Activated CD8-positive, alpha-beta memory T cell treated with anti-CD3 and anti-CD28 coated beads, Interleukin-2, amount 50 U/mL, for 24 hours (primary cell): ENCODE measurements around the gene TRIM9.

Experiments used
- DNase-seq: peaks from one replicate; pipeline ENCODE4 v3.0.0-alpha.2; 2020; ENCODE audit errors: extremely low read depth

TRIM9 gene

DNA sequence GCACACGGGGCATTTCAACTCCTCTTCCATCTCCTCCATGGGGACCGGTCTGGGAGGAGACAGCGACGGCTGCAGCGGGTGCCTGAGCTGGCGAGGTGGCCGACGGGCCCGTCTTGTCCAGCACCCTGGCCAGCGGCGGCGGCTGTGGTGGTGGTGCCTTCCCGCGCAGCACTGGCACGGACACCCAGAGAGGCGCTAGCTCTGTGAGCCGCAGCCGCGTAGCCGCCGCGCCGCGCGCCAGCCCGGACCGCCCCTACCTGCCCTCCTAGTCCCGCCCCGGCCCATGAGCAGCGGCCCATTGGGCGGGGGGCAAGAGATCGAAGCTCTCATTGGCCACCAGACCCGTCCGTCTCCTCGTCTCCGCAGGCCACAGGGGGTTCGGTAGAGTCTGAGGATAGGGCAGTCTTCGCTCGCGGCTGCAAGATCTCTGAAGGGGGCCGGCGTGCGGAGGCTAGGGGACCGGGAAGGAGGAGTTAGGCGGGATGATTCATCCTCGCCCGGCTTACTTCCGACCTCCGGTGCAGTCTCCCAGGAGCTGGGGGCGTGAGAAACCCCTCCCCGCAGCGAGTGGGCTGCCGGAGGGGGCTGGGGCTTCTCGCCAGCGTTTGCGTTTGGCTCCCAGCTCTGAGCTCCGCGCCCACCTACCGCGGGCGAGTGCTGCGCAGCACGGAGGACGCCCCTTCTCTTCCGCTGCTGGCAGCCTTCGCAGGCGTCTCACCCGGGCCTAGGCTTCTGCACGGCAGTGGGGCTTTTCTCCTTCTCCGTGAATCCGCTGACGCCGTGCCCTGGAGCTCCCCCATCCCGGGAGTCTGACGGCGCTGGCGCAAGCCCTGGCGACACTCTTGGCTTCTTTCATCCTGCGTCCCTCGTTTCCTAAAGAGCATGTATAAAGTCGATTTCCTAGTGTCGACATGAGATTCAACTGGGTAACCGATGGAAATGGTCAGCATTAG is at the start of gene TRIM9:
Gene TRIM9 (minus strand): TSS at position 205 of the 953 bp plus-strand sequence. CDS start 166 bp downstream, at position 39.
- peak; percentile 79 for DNase-seq

DNA sequence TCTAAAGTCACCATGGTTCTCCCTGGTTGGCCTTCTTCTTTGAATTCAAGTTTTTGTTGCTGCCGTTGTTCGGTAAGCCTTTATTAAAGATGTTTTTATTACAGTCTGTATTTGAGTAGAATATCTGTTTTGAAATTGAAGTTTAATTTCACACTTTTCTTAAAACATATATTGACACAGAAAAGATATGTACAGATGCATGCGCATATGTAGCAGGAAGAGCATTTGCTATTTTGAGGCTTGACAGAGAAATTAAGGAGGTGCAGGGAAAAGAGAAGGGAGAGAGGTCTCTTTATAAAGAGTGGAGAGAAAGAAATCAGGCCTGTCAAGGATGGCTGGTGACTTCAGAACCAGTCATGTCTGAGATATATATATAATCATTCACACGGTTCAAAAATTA is 46.0 kb upstream of the TRIM9 start:
- no peak for DNase-seq

DNA sequence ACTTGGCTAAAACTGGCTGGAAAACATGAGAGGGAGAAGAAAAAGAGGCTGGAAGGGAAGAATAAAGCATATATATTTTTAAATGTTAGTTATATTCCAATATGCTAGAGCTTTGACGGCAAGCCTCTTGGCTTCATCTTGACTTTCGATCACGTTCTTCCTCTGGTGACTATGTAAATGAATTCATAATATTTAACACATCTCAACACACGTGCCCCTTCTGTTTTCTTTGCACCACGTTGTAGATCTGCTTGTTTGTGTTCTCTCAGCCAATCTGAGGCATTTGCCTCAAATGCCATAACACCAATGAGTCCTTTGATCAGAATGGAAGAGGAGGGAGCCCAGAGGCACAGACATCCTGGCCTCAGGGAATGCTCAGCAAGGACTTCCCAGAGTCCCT is 45.4 kb upstream of the TRIM9 start:
- DNase-seq: no peak

DNA sequence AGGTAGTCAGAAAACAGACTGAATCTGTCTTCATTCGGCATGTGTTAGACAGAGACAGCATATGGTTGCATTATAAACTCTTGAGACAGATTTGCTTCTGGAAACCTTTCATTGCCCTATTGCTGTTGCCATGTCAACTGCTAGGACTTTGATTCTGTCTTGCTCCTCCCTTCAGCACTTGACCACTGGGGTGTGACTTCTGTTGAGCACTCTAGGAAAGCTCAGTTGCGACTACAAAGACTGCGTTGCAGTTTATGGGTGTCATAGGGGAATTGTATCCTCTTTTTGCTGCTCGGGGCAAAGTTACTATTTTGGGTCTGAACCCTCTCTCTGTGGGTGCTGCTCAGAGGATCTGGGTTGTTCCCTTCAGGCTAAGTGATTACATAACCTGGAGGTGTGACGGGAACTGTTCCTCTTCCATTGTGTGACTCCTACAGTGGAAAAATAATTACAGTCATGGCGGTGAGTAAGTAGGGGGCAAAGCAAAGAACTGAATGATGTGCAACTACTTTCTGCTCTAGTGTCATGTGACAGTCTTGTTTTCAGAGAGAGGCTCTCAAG is 44.3 kb upstream of the TRIM9 start:
- DNase-seq: no peak

DNA sequence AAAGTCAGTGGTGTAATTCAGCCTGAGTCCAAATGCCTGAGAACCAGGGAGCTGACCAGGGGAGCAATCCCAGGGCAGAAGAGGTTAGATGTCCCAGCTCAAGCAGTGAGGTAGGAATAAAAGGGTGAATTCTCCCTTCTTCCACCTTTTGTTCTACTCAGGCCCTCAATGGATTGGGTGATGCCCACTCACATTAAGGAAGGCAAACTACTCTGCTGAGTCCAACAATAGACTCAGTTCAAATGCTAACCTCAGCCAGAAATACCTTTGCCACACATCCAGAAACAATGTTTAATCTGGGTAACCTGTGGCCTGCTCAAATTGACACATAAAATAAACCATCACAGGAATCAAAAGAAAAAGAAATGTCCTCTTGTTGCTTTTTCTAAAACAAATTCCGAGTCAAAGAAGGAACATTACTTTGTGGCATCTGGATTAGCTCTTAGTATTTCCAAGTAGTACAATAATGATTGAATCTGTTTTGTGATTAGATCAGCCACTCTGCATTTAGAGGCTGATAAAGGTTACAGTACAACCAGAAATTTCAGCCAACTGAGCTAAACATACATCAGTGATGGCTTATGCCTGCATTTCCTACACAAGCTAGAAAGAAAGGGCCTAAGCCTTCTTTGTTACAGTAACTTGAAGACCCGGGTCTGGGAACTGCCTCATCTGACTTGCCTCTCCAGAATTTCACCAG is 43.6 kb upstream of the TRIM9 start:
- DNase-seq: no peak

DNA sequence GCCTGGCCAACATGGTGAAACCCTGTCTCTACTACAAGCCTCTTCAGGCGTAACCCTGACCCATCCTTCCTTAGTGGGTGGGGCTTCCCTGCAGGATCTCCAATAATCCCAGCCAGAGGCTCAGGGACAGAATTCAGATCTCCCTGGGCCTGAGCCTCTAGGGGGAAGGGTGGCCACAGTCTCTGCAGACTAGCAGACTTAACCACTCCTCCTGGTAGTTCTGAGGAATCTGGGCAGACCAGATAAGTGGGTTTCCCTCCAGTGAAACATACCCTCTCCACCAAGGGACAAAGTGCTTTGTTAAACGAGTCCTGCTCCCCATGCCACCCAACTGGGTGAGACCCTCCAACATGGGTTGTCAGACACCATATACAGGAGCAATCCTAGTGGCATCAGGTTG is 36.6 kb upstream of the TRIM9 start:
- DNase-seq: no peak

DNA sequence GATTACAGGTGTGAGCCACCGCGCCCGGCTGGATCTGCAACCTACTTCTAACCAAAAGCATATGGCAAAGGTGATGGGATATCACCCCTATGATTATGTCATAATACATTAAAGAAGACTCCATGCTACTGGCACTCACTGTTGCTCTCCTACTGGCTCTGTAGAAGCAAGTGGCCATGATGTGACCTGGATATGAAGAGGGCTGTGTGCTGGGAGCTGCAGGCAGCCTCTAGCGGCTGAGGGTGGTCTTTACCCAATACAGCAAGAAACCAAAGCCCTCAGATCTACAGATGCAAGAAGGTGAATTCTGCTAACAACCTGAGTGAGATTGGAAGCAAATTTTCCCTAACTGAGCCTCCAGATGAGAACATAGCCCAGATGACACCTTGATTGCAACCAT is 34.2 kb upstream of the TRIM9 start:
- no peak for DNase-seq

DNA sequence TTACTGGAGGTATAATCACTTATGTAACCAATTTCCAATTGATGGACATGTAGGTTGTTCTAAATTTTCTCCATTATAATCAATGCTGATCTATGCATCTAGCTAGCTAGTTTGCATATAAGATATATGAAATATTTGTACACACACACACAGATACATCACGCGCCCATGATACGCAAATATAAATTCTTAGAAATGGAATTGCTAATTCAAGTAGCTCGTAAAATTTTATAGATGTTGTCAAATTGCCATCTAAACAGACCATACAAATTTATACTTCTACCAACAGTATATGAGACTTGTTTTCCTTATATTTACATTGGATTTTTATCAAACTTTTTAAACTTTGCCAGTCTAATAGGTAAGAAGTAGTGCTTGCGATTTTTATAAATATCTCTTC is 29.1 kb upstream of the TRIM9 start:
- DNase-seq: no peak

DNA sequence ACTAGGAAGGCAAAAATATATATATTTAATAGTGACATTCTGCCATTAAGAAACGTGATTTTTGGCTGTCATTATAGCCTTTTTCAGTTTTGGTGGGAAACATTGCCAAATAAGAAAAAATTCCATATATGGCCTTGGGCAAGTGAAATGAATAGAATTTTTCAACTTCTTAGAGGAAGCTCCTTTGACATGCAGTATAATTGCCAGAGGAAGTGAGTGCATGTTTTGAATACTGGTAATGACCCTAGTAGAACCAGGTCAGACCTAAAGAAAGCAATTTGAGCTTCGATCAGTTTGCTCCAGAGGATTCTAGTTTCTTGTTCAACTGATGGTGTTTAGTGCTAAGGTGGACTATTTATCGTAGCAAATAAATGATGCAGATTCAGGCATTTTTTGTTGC is 26.2 kb upstream of the TRIM9 start:
- no peak for DNase-seq

DNA sequence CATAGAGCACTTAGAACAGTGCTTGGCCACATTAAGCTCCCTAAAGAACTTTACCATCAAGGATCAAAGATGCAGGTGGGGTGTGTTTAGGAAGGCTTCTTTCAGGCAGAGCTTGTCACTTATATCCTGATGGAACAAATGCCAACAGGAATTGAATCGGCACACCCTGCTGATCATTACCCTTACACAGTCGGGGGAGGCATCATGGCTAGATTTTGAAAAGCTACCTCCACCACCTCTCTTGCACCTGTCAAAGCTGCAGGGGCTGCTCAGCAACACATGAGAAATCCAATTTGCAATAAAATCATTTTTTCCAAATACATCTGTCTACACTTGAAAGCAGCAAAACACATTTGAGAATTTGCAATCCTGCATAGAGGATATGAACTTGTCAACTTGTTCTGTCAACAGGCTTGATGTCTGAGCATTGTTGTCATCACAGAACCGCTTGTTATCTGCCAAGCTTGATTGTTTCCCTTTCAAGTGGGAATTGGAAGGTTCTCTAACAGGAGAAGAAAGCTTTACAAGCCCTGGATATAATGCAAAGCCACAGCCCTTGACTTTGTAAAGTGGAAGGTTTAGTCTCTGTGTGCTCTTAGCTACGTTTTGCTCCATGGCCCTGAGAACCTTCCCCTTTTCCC is 24.6 kb upstream of the TRIM9 start:
- no peak for DNase-seq

DNA sequence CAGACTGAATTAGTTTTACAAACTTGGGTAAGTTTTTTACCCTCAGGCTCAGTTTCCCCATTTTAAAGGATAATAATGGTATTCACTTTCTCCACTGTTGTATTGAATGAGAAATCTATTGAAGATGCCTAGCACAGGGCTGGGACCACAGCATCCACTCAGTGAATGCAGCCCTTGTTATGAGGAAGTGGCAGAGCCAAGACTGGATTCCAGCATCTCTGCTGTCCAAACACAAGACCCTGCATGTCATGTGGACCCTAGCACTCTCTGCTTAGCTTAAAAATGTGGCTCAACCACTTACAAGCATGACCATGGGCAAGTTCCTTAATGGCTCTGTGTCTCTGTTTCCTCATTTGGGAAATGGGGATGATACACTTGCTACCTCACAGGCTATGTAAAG is 24.1 kb upstream of the TRIM9 start:
- DNase-seq: no peak

DNA sequence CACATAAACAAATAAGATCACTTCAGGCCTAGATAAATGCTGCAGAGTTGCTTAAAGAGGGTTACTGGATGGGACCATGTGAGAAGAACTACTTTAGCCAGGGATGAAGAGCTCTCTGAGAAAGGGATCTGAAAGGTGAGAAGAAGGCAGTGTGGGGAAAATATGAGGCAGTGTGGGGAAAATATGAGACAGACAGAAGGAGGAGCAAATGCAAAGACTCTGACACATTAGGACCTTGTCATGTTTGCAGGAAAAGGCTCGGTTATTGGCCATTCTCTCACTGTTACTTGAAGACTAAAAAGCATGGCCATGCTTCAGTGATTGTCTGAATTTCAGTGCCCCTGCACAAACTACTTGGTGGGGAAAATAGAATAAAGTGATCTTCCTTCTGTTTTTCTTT is 22.7 kb upstream of the TRIM9 start:
- no peak for DNase-seq

DNA sequence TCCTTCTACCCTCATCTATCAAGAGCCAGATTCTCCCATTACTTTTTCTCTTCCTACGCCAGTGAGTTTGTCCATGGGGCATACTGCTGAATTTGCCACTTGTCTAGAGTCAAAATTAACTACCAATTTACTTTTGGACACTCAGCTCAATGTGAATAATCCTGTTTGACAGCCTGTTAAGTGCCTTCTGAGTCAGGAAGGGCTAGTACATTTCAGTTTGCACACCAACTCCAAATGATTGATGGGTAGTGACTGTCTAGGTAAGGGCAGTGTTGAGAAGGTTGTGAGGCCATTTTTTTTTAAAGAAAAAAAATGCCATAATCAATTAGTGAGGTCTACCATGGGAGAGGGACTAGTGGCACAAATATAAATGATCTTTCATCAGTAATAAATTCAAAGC is 21.8 kb upstream of the TRIM9 start:
- DNase-seq: no peak

DNA sequence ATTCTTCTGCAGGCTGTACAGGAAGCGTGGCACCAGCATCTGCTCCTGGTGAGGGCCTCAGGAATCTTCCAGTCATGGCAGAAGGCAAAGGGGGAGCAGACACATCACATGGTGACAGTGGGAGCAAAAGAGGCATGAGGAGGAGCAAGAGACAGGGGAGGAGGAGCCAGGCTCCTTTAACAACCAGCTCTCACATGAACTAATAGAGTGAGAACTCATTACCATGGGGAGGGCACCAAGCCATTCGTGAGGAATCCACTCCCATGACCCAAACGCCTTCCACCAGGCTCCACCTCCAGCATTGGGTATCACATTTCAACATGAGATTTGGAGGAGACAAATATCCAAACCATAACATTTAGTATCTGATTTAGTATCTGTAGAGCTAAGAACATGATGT is 14.7 kb upstream of the TRIM9 start:
- no peak for DNase-seq

DNA sequence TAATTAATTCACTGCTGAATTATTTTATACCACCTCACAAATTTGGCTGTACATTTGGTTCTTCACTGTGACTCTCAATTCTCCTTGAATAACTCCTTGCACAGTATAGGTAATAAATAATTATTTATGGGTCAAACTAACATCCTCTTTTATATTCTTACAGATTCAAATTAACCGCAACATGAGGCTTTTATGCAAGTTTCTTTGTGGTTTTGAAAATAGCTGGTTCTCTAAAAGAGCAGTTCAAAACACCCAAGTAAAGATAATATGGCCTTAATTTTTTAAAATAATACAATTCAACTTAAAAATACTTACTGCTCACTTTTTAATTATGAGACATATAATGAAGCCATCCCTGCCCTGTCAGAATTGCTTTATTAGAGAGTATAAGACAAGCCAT is 12.9 kb upstream of the TRIM9 start:
- no peak for DNase-seq

DNA sequence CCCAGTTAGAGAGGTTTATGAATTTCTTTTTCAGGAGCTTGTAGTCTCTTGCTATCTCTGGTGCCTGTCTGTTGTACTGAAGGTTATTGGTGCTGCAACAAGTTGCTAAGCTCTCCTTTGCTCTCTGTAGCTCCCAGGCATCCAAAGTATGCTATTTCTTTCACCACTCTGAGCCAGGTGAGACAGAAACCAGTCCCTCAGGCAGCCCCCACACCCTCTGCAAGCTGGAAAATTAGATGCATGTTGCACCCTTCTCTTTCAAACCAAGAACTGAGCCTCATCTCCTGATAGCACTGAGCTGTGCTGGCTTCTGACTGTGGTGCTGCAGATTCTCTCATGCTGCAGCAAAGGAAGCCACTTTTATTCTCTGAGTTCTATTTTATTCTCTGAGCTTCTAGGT is 9.6 kb upstream of the TRIM9 start:
- DNase-seq: no peak

DNA sequence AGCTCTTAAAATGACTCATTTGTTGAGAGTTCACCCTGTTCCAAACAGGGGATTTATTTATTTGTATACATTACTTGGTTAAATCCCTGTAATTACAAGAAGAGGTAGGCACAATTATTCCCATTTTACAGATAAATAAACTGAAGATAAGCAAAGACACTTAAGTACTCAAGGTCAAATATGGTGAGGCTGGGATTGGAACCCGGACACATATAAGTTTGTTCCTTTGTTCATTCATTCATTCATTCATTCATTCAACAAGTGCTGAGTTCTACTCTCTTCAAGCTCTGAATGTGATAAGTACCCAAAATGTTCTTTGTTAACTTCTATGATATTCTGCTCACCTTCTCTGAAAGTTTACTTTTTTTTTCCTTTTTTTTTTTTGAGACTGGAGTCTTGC is 2.4 kb upstream of the TRIM9 start:
- no peak for DNase-seq

DNA sequence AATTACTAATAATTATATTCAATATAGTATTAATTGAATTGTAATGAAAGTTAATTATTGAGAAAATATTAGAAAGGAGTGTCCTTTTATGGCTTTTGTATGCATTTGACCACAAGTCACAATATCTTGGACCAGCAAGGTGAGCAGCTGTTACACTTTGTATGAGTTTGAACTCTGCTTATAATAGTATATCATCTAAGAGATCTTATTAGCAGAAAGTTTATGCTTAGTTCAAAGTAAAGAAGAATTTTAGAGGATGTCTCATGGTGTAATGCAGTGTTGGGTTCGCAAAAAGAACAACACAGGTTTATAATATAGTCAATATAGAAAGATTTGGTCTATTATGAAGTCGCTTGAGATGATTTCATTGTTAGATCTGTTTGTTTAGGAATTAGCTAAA is 2.0 kb upstream of the TRIM9 start:
- no peak for DNase-seq

DNA sequence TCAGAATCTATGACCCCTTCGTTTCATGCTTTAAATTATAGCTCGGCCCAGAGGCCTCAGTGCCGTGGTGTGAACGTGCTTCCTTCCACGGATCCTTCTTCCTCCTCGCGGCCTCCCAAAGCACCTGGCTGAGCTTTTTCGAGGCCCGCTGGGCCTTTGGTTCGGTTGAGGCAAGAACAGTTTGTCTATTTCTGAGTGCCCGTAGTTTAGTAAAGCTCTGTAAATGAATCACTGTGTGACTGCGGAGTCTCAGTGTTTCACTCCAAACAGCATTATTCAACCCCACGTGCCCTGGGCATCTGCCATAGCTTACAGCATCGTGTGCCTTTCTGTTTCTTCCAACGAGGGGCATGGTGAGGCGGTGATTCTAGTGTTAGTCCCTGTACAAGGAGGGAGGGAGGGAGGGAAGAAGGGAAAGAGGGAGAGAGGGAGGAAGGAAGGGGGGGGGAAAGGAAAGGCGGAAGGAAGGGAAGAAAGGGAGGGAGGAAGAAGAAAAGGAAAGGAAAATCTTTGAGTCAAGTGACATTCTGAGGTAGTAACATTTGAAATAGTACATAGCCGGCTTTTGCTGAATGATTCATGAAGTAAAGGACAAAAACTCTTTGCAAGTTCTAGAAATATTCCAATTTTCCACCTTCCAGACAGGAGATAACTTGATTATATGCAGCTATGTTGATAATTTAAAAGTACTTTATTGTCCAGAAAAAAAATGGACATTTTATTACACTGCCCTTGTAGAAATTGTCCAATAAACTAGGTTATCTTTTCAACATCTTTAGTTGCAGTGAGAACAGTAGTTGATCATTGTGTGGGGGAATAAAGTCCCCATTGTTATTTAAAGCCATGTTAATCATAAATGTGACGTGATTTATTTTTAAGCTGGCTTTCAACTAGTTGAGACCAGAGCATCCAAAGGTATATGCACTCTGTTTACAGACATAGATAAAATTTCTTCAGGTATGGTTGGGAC is 1.2 kb upstream of the TRIM9 start:
- no peak for DNase-seq

DNA sequence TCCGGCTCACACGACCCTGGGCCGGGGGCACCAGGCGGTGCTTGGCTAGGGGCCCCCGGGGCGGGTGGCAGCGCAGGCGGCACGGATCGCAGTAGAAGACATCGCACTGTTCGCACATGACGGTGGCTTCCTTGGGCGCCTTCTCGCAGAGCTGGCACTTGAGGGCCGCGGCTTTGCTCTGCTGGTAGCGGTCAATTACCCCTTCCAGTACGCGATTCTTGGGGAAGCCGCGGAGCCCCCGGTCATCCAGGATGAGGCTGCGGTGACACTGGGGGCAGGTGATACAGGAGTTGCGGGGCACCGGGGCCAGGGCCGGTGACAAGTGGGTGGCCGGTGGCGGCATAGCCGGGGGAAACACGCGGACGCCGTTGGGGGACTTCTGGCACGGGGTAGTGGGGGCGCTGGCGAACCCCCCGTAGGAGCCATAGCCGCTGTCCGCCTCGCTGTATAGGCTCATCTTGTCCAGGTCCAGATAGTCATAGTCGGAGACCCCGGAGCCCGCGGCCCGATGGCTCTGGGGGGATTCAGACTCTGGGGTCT is 553 bp downstream of the TRIM9 start:
- no peak for DNase-seq
